ENCODE results near the gene LIAS. TPM values are rescaled to one million over a fixed set of nuclear protein-coding genes. Genes with fewer than 3 reads are reported as not detected.
"Not testable (repeated sequence)": the region's sequence is repeated elsewhere in the genome, so short reads cannot be mapped to it uniquely, and the experiment has no call there.

The LIAS gene
- total RNA-seq, 1 experiment from 2014 or later = 8.3 TPM

DNA sequence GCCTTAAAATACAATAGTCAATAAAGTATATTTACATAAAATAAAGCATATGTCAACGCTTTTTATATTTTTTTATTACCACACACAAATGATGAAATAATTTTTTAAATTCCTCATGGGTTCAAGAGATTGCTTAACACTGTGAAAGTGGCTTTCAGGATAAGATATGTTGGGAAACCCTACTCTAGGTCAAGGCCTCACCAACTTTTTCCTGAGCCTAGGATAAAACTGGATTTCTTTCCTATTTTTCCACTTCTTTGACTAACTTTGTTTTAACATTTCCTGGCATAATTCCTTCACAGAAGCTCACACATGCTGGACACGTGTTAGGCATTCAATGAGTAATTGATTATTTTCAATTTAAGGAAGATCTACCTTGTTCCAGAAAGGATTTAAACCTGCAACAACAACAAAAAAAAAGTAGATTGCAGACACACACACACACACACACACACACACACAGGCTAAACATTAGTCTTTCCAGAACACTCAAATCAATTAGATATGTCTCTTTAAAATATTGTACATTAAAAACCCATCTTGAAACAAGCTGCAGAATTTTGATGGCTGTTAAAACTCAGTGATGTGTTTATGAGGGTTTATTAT is 43.1 kb upstream of the LIAS start:
- TF ChIP-seq EZH2phosphoT487 (IDR thresholded peaks at IDR 0.05; ENCODE audit: borderline replicate concordance, low read length) (no peak), EZH2 (IDR thresholded peaks at IDR 0.05; ENCODE audit: low read length, unreplicated experiment) (no peak)
- TF ChIP-seq, protein P1, sequence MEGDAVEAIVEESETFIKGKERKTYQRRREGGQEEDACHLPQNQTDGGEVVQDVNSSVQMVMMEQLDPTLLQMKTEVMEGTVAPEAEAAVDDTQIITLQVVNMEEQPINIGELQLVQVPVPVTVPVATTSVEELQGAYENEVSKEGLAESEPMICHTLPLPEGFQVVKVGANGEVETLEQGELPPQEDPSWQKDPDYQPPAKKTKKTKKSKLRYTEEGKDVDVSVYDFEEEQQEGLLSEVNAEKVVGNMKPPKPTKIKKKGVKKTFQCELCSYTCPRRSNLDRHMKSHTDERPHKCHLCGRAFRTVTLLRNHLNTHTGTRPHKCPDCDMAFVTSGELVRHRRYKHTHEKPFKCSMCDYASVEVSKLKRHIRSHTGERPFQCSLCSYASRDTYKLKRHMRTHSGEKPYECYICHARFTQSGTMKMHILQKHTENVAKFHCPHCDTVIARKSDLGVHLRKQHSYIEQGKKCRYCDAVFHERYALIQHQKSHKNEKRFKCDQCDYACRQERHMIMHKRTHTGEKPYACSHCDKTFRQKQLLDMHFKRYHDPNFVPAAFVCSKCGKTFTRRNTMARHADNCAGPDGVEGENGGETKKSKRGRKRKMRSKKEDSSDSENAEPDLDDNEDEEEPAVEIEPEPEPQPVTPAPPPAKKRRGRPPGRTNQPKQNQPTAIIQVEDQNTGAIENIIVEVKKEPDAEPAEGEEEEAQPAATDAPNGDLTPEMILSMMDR (conservative IDR thresholded peaks at IDR 0.05; ENCODE audit: low read depth, low read length) = no peak
- no peak overlapping the region for H2AFZ ChIP-seq (ENCODE audit: low read length)
- H4K20me1 ChIP-seq (ENCODE audit: low read length) = no peaks in the 10 kb centered on the region
- ATAC-seq (no peak), DNase-seq (no peak)
- intact Hi-C loops (cut with micrococcal nuclease) = no loop called here
- BruUV-seq (replicated peaks) = no TSS peak
- no peak overlapping the region for H3K4me2 ChIP-seq (ENCODE audit: low read length)
- no peaks in the 10 kb centered on the region for H3F3A ChIP-seq (ENCODE audit: low read length, unreplicated experiment)
- no peaks in the 10 kb centered on the region for H3K9me2 ChIP-seq (replicated peaks; ENCODE audit: low read length)
- H3K27ac ChIP-seq (ENCODE audit: low read length) = no peak overlapping the region
- POLR2A ChIA-PET (ENCODE audit: unreplicated experiment) = no interaction called here
- no peak overlapping the region for H3K9ac ChIP-seq (ENCODE audit: low read length)
- no peaks in the 10 kb centered on the region for H3K79me2 ChIP-seq (ENCODE audit: low read length)
- CTCF ChIA-PET = no interaction called here
- no peaks in the 10 kb centered on the region for H3K27me3 ChIP-seq (ENCODE audit: low read length)
- H3K36me3 ChIP-seq (ENCODE audit: low read depth, low read length) = no peaks in the 10 kb centered on the region
- H3K4me1 ChIP-seq (ENCODE audit: insufficient read depth, low read length) = no peaks in the 10 kb centered on the region
- H3K9me3 ChIP-seq (ENCODE audit: low read length) = no peaks in the 10 kb centered on the region
- H3K4me3 ChIP-seq (ENCODE audit: low read length) = no peak overlapping the region

DNA sequence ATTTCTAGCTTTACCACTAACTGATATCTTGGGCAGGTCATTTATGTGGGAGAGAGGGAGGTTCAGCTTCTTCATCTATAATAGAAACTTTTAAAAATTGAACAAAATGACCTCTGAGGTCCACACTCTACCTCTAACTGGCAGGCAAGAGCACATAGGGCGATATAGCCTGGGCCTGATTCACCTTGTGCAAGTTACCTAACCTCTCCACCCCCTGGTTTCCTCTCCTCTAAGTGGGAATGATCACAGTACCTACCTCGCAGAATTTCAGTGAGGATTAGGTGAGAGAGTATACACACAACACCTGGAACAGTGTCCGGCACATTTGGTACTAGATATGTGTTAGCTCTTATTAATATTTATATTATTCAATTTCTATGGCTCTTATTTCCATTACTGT is 36.6 kb upstream of the LIAS start:
- DNase-seq (no peak), ATAC-seq (no peak)
- BruUV-seq (replicated peaks) = no TSS peak
- ChIA-PET POLR2A (ENCODE audit: unreplicated experiment) (no interaction called here), CTCF (no interaction called here)
- Histone ChIP-seq H4K20me1 (ENCODE audit: low read length) (no peaks in the 10 kb centered on the region), H3K27me3 (ENCODE audit: low read length) (no peaks in the 10 kb centered on the region), H3K4me2 (ENCODE audit: low read length) (no peak overlapping the region), H3F3A (ENCODE audit: low read length, unreplicated experiment) (no peaks in the 10 kb centered on the region), H3K4me1 (ENCODE audit: insufficient read depth, low read length) (no peaks in the 10 kb centered on the region), H3K9me2 (replicated peaks; ENCODE audit: low read length) (no peaks in the 10 kb centered on the region), H3K79me2 (ENCODE audit: low read length) (no peaks in the 10 kb centered on the region), H2AFZ (ENCODE audit: low read length) (no peak overlapping the region), H3K36me3 (ENCODE audit: low read depth, low read length) (no peaks in the 10 kb centered on the region), H3K9me3 (ENCODE audit: low read length) (no peaks in the 10 kb centered on the region), H3K4me3 (ENCODE audit: low read length) (no peak overlapping the region), H3K27ac (ENCODE audit: low read length) (no peak overlapping the region), H3K9ac (ENCODE audit: low read length) (no peak overlapping the region)
- TF ChIP-seq, protein P1 (conservative IDR thresholded peaks at IDR 0.05; ENCODE audit: low read depth, low read length) = no peak
- TF ChIP-seq EZH2 (IDR thresholded peaks at IDR 0.05; ENCODE audit: low read length, unreplicated experiment) = no peak
- TF ChIP-seq EZH2phosphoT487 (IDR thresholded peaks at IDR 0.05; ENCODE audit: borderline replicate concordance, low read length) = no peak
- intact Hi-C loops (cut with micrococcal nuclease) = no loop called here

DNA sequence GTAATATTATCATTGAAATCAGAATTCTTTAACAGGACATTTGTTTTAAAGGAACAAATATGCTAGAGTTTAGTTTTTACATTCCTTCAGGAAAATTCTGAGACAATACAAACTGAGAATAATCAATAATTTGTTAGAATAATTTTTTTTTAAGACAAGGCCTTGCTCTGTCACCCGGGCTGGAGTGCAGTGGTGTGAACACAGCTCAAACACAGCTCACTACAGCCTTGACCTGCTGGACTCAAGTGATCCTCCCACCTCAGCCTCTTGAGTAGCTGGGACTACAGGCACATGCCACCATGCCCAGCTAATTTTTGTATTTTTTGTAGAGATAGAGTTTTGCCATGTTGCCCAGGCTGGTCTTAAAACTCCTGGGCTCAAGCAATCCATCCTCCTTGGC is 33.6 kb upstream of the LIAS start:
- H3K9me2 ChIP-seq (replicated peaks; ENCODE audit: low read length); H3K27me3 ChIP-seq (ENCODE audit: low read length); POLR2A ChIA-PET (ENCODE audit: unreplicated experiment); H3K4me1 ChIP-seq (ENCODE audit: insufficient read depth, low read length); intact Hi-C loops (cut with micrococcal nuclease); H3K4me2 ChIP-seq (ENCODE audit: low read length); ATAC-seq; H3K9ac ChIP-seq (ENCODE audit: low read length); H2AFZ ChIP-seq (ENCODE audit: low read length); H3K9me3 ChIP-seq (ENCODE audit: low read length); CTCF ChIA-PET; H4K20me1 ChIP-seq (ENCODE audit: low read length); H3K27ac ChIP-seq (ENCODE audit: low read length); H3K36me3 ChIP-seq (ENCODE audit: low read depth, low read length); H3F3A ChIP-seq (ENCODE audit: low read length, unreplicated experiment); BruUV-seq (replicated peaks); H3K4me3 ChIP-seq (ENCODE audit: low read length); H3K79me2 ChIP-seq (ENCODE audit: low read length); DNase-seq: not testable (repeated sequence)
